GM18517 (cell line): ENCODE results near the gene FOXK2.

Experiments
- ATAC-seq: cut with Tn5 transposase; IDR thresholded peaks from one replicate; pipeline ENCODE4 v1.9.1; 2021; ENCODE audit warnings: mild to moderate bottlenecking, moderate library complexity; ENCODE audit not compliant: unreplicated experiment

FOXK2 gene

GRCh38 chr17:82631544-82631943 is 112.0 kb downstream of the FOXK2 start:
- no peak for ATAC-seq

- no peak for ATAC-seq
Measured at GRCh38 chr17:82632451-82632850, 112.9 kb downstream of the FOXK2 start.

- no peak for ATAC-seq
Measured at GRCh38 chr17:82633343-82633742, 113.8 kb downstream of the FOXK2 start.

- ATAC-seq, result no peak
Measured at GRCh38 chr17:82636626-82637598, 117.4 kb downstream of the FOXK2 start.

- no peak for ATAC-seq
Measured at GRCh38 chr17:82638183-82638773, 118.7 kb downstream of the FOXK2 start.

- no peak for ATAC-seq
Measured at GRCh38 chr17:82639628-82640027, 120.1 kb downstream of the FOXK2 start.

- ATAC-seq, result no peak
Measured at GRCh38 chr17:82640036-82640435, 120.5 kb downstream of the FOXK2 start.

GRCh38 chr17:82642022-82642421 is 122.5 kb downstream of the FOXK2 start:
- no peak for ATAC-seq

GRCh38 chr17:82644148-82644547 is 124.6 kb downstream of the FOXK2 start:
- no peak for ATAC-seq

- ATAC-seq, result no peak
Measured at GRCh38 chr17:82645516-82645915, 126.0 kb downstream of the FOXK2 start.

GRCh38 chr17:82647593-82648164 is 128.1 kb downstream of the FOXK2 start:
- peak; percentile 25 for ATAC-seq

- peak; percentile 65 for ATAC-seq
Measured at GRCh38 chr17:82648165-82648668, 128.7 kb downstream of the FOXK2 start, which contains the start of gene WDR45B. Gene WDR45B (minus strand): TSS chr17:82648444. CDS start chr17:82648340, 104 bp downstream.

- no peak for ATAC-seq
Measured at GRCh38 chr17:82648742-82649331, 129.3 kb downstream of the FOXK2 start.

GRCh38 chr17:82649501-82650261 is 130.1 kb downstream of the FOXK2 start:
- no peak for ATAC-seq

GRCh38 chr17:82650723-82651122 is 131.2 kb downstream of the FOXK2 start:
- ATAC-seq, result no peak

GRCh38 chr17:82653651-82654528 is 134.4 kb downstream of the FOXK2 start:
- ATAC-seq, result no peak
